IMR-90 (cell line): ENCODE measurements around the gene SNCG. TPM values are rescaled to one million over a fixed set of nuclear protein-coding genes. Genes with fewer than 3 reads are reported as not detected.

ENCODE experiments used
- ATAC-seq: fragments of 200-7000 bp; cut with Tn5 transposase; 2 replicates; pipeline ENCODE4 v1.9.1; 2020; ENCODE audit warnings: low read depth, mild to moderate bottlenecking, moderate library complexity
- BruUV-seq: library from RNA; stranded (reverse); fragments of 400-500 nt; replicated peaks from 2 replicates; lab custom pipeline; 2021; lab: Mats Ljungman, UMichigan
- CTCF ChIA-PET: fragments of 300-600 bp; formaldehyde crosslinking; extraction: SDS; loops from one replicate; lab custom pipeline; 2021; ENCODE audit warnings: antibody characterized with exemption; lab: Yijun Ruan, JAX
- POLR2A ChIA-PET: fragments of 300-600 bp; sonication (Branson Sonifier 250); formaldehyde crosslinking; loops from one replicate; lab custom pipeline; 2022; ENCODE audit warnings: antibody characterized with exemption; ENCODE audit not compliant: unreplicated experiment; lab: Charles Lee
- DNase-seq: peaks from one replicate; pipeline ENCODE4 v3.0.0; 2013
- H2AFZ ChIP-seq: replicated peaks from 2 replicates; pipeline ENCODE3; 2013; ENCODE audit warnings: low read length, mild to moderate bottlenecking; ENCODE audit not compliant: poor library complexity
- H2AK5ac ChIP-seq: 2 replicates; pipeline ENCODE4 v1.6.1; 2013; ENCODE audit warnings: low read depth, low read length, inconsistent platforms
- H2AK9ac ChIP-seq: replicated peaks from 2 replicates; pipeline ENCODE3; 2013; ENCODE audit warnings: mild to moderate bottlenecking, low read depth, low read length, moderate library complexity; ENCODE audit not compliant: poor library complexity
- H2BK120ac ChIP-seq: 2 replicates; pipeline ENCODE4 v1.6.1; 2013; ENCODE audit warnings: low read depth, low read length, inconsistent platforms
- H2BK15ac ChIP-seq: 3 replicates; pipeline ENCODE4 v1.6.1; 2013; ENCODE audit warnings: low read depth, low read length, inconsistent platforms
- H2BK20ac ChIP-seq: 2 replicates; pipeline ENCODE4 v1.6.1; 2013; ENCODE audit warnings: low read depth, mild to moderate bottlenecking, inconsistent platforms, low read length, moderate library complexity
- H2BK5ac ChIP-seq: 2 replicates; pipeline ENCODE4 v1.6.1; 2013; ENCODE audit warnings: mild to moderate bottlenecking, low read depth, low read length, inconsistent platforms; ENCODE audit not compliant: poor library complexity, severe bottlenecking
- H3K14ac ChIP-seq: replicated peaks from 2 replicates; pipeline ENCODE4 v1.6.1; 2013; ENCODE audit warnings: low read depth, low read length, inconsistent platforms
- H3K18ac ChIP-seq: 2 replicates; pipeline ENCODE4 v1.6.1; 2013; ENCODE audit warnings: low read depth, low read length, control low read depth
- H3K23ac ChIP-seq: 2 replicates; pipeline ENCODE4 v1.6.1; 2013; ENCODE audit warnings: low read depth, low read length, inconsistent platforms
- H3K27ac ChIP-seq: 2 replicates; pipeline ENCODE4 v1.5.1; 2013; ENCODE audit warnings: mild to moderate bottlenecking, control low read depth, low read length; ENCODE audit not compliant: insufficient read depth
- H3K27me3 ChIP-seq: 2 replicates; pipeline ENCODE4 v1.6.1; 2013; ENCODE audit warnings: low read length; ENCODE audit not compliant: control insufficient read depth, insufficient read depth
- H3K36me3 ChIP-seq: 2 replicates; pipeline ENCODE4 v1.6.1; 2013; ENCODE audit warnings: low read length, mixed read lengths; ENCODE audit not compliant: control insufficient read depth, insufficient read depth
- H3K4ac ChIP-seq: 2 replicates; pipeline ENCODE4 v1.6.1; 2013; ENCODE audit warnings: low read depth, low read length, inconsistent platforms
- H3K4me1 ChIP-seq: 2 replicates; pipeline ENCODE4 v1.6.1; 2013; ENCODE audit warnings: low read length, mixed read lengths; ENCODE audit not compliant: control insufficient read depth, insufficient read depth
- H3K4me2 ChIP-seq: 2 replicates; pipeline ENCODE4 v1.6.1; 2013; ENCODE audit warnings: low read depth, mild to moderate bottlenecking, control low read depth, low read length, moderate library complexity
- H3K4me3 ChIP-seq: 2 replicates; pipeline ENCODE4 v1.5.1; 2013; ENCODE audit warnings: low read depth, mild to moderate bottlenecking, control low read depth, low read length, moderate library complexity; ENCODE audit not compliant: insufficient read depth
- H3K56ac ChIP-seq: 2 replicates; pipeline ENCODE4 v1.6.1; 2013; ENCODE audit warnings: low read length, inconsistent platforms; ENCODE audit not compliant: insufficient read depth; ENCODE audit errors: extremely low read depth
- H3K79me1 ChIP-seq, 2 experiments: 2 replicates each; pipeline ENCODE4 v1.6.1; 2013; ENCODE audit warnings: low read length in 2 of 2, inconsistent platforms in 1 of 2, low read depth in 1 of 2
- H3K9ac ChIP-seq: 2 replicates; pipeline ENCODE4 v1.6.1; 2013; ENCODE audit warnings: low read depth, low read length, control low read depth
- H3K9me1 ChIP-seq: 2 replicates; pipeline ENCODE4 v1.6.1; 2013; ENCODE audit warnings: low read length, inconsistent platforms; ENCODE audit not compliant: insufficient read depth
- H3K9me3 ChIP-seq: 2 replicates; pipeline ENCODE4 v1.6.1; 2013; ENCODE audit warnings: low read length; ENCODE audit not compliant: control insufficient read depth, insufficient read depth
- H4K20me1 ChIP-seq: 2 replicates; pipeline ENCODE4 v1.6.1; 2013; ENCODE audit warnings: low read length, inconsistent platforms; ENCODE audit not compliant: insufficient read depth
- H4K5ac ChIP-seq: 2 replicates; pipeline ENCODE4 v1.6.1; 2013; ENCODE audit warnings: mild to moderate bottlenecking, low read depth, low read length, control low read depth
- H4K8ac ChIP-seq, 2 experiments: 2 replicates each; pipeline ENCODE4 v1.6.1; 2013; ENCODE audit warnings: low read depth in 2 of 2, low read length in 2 of 2, control low read depth in 1 of 2, inconsistent platforms in 1 of 2
- H4K91ac ChIP-seq: 2 replicates; pipeline ENCODE4 v1.6.1; 2013; ENCODE audit warnings: low read depth, low read length, inconsistent platforms; ENCODE audit not compliant: insufficient read depth
- CEBPB ChIP-seq: IDR thresholded peaks from 2 replicates; pipeline ENCODE4 v1.6.1; 2012; ENCODE audit warnings: low read depth, low read length, improper control_type of control experiment
- CTCF ChIP-seq: conservative IDR thresholded peaks from 2 replicates; pipeline ENCODE4 v1.5.1; 2012; ENCODE audit warnings: mild to moderate bottlenecking, low read depth, low read length, improper control_type of control experiment
- WGBS, 2 experiments: methylation state at CpG; one replicate each; pipeline versions ENCODE4 v1.1.5 to v1.1.7; 2013; ENCODE audit warnings: missing lambda C conversion rate in 2 of 2; ENCODE audit not compliant: insufficient read length in 1 of 2; ENCODE audit errors: extremely low coverage in 2 of 2; 5-methylcytosine and 5-hydroxymethylcytosine counted together
- dilution Hi-C: fragments of 300-500 bp; cut with HindIII; formaldehyde crosslinking; loops from one replicate; pipeline ENCODE4 v1.14.3; 2018; ENCODE audit warnings: low sequenced_read_pairs; ENCODE audit not compliant: unreplicated experiment
- in situ Hi-C: fragments of 300-500 bp; cut with MboI; formaldehyde crosslinking; loops from 3 replicates; pipeline ENCODE4 v1.14.3; 2019; ENCODE audit warnings: low sequenced_read_pairs, inconsistent platforms, mixed read lengths
- intact Hi-C: fragments of 100-400 bp; cut with micrococcal nuclease; formaldehyde crosslinking; loops from 2 replicates; pipeline ENCODE4 v1.10.0; 2022
- polyA plus RNA-seq, 3 experiments: library from polyadenylated mRNA; depleted of rRNA; stranded (reverse); fragments of >200 nt; gene quantifications; 2 replicates each; pipeline ENCODE4 v1.2.3, GENCODE V29; 2012; ENCODE audit warnings: low replicate concordance in 1 of 3
- total RNA-seq: library from RNA; depleted of rRNA; stranded (reverse); fragments of >200 nt; gene quantifications from 2 replicates; pipeline ENCODE4 v1.2.3, GENCODE V29; 2012

SNCG gene
- total and polyA plus RNA-seq, 2 of the 4 experiments (the other 2 are of a cell fraction) = 10.6 to 19.0 TPM

GRCh38 chr10:86964061-86964846 is 5.9 kb downstream of the SNCG start (continued):
- TF ChIP-seq CEBPB = no peak

GRCh38 chr10:86964847-86965190 is 6.4 kb downstream of the SNCG start:
- no peaks in the 10 kb centered on the region for H3K9me3 ChIP-seq
- no peak for DNase-seq
- POLR2A ChIA-PET = no interaction called here

More at GRCh38 chr10:86964847-86965190, 6.4 kb downstream of the SNCG start:
- Histone ChIP-seq H3K4me1 (peaks cover 21% of the 10 kb centered on the region), H3K27ac (no peak overlapping the region), H3K4ac (no peak overlapping the region), H3K18ac (no peak overlapping the region), H2BK15ac (no peak overlapping the region), H3K27me3 (no peaks in the 10 kb centered on the region), H3K14ac (no peak overlapping the region), H4K91ac (no peak overlapping the region), H4K5ac (no peak overlapping the region), H2AK5ac (no peak overlapping the region; the same call in 1 of the 2 replicates), H2BK120ac (no peak overlapping the region), H3K4me3 (no peak overlapping the region), H3K79me1 (peaks cover 0 to 38% of the 10 kb centered on the region in 2 experiments; a peak in 2 of 4 replicates), H4K20me1 (no peaks in the 10 kb centered on the region; the same call in 1 of the 2 replicates), H2BK20ac (no peak overlapping the region), H3K36me3 (no peaks in the 10 kb centered on the region), H2AK9ac (peak overlapping the region; percentile 73), H3K4me2 (no peak overlapping the region), H2AFZ (no peak overlapping the region), H2BK5ac (no peak overlapping the region), H4K8ac (no peak overlapping the region), H3K56ac (no peak overlapping the region), H3K9me1 (peaks cover 22% of the 10 kb centered on the region), H3K9ac (no peak overlapping the region), H3K23ac (no peak overlapping the region)
- no peak for TF ChIP-seq CTCF
- intact Hi-C loops (no loop called here), in situ Hi-C loops (no loop called here), dilution Hi-C loops (no loop called here)
- no TSS peak for BruUV-seq
- WGBS, 2 experiments = no CpG with 5 or more reads among the region's 2 CpGs
- no peak for ATAC-seq
- CTCF ChIA-PET = no interaction called here
